Brain microvascular endothelial cell (primary cell): ENCODE measurements around the gene ZNF628.

Source experiments
- DNase-seq: peaks from one replicate; pipeline ENCODE4 v3.0.0-alpha.2; 2020
- H3K27ac ChIP-seq: fragments of 250-450 bp; sonication (Bioruptor Pico); 2 replicates; pipeline ENCODE4 v1.5.1; 2020; ENCODE audit warnings: mild to moderate bottlenecking, moderate library complexity
- H3K27me3 ChIP-seq: fragments of 250-450 bp; sonication (Bioruptor Pico); replicated peaks from 2 replicates; pipeline ENCODE4 v1.5.1; 2020; ENCODE audit warnings: mild to moderate bottlenecking
- H3K36me3 ChIP-seq: fragments of 250-450 bp; sonication (Bioruptor Pico); replicated peaks from 2 replicates; pipeline ENCODE4 v1.5.1; 2020; ENCODE audit warnings: mild to moderate bottlenecking
- H3K4me3 ChIP-seq: 2 replicates; pipeline ENCODE4 v1.5.1; 2011; ENCODE audit warnings: low read depth, mild to moderate bottlenecking, control low read depth, low read length, moderate library complexity
- CTCF ChIP-seq: IDR thresholded peaks from 2 replicates; pipeline ENCODE4 v1.5.1; 2011; ENCODE audit warnings: low read depth, mild to moderate bottlenecking, moderate library complexity, low read length, control low read depth, inconsistent platforms; ENCODE audit errors: missing control alignments
- in situ Hi-C: cut with HindIII; loops from 2 replicates; pipeline ENCODE4 v1.10.0; 2017; ENCODE audit warnings: low sequenced_read_pairs, low pct_ligation_motif_present

The ZNF628 gene

GRCh38 chr19:55508120-55508519 lies 31.7 kb downstream of the ZNF628 start:
- in situ Hi-C loops = no loop called here
- Histone ChIP-seq H3K36me3 (no peaks in the 10 kb centered on the region), H3K4me3 (no peak overlapping the region), H3K27me3 (no peaks in the 10 kb centered on the region), H3K27ac (no peak overlapping the region)
- no peak for DNase-seq
- no peak for TF ChIP-seq CTCF

- in situ Hi-C loops = no loop called here
- Histone ChIP-seq H3K4me3 (peak overlapping the region; percentile 48), H3K27ac (no peak overlapping the region), H3K27me3 (no peaks in the 10 kb centered on the region), H3K36me3 (no peaks in the 10 kb centered on the region)
- peak; percentile 98 for TF ChIP-seq CTCF
- peak; percentile 86 for DNase-seq
Measured at GRCh38 chr19:55516878-55517620, 40.6 kb downstream of the ZNF628 start.

- Histone ChIP-seq H3K27ac (no peak overlapping the region), H3K36me3 (no peaks in the 10 kb centered on the region), H3K27me3 (no peaks in the 10 kb centered on the region), H3K4me3 (no peak overlapping the region)
- no peak for TF ChIP-seq CTCF
- in situ Hi-C loops = no loop called here
- DNase-seq = peak; percentile 72
Measured at GRCh38 chr19:55519451-55520311, 43.3 kb downstream of the ZNF628 start.

GRCh38 chr19:55520691-55521292 lies 44.4 kb downstream of the ZNF628 start:
- Histone ChIP-seq H3K27me3 (no peaks in the 10 kb centered on the region), H3K27ac (no peak overlapping the region), H3K36me3 (no peaks in the 10 kb centered on the region), H3K4me3 (no peak overlapping the region)
- no peak for DNase-seq
- in situ Hi-C loops = no loop called here
- no peak for TF ChIP-seq CTCF

- TF ChIP-seq CTCF = no peak
- in situ Hi-C loops = no loop called here
- H3K27ac ChIP-seq = no peak overlapping the region
- H3K36me3 ChIP-seq = no peaks in the 10 kb centered on the region
- H3K27me3 ChIP-seq = no peaks in the 10 kb centered on the region
- H3K4me3 ChIP-seq = no peak overlapping the region
- DNase-seq = no peak
Measured at GRCh38 chr19:55525289-55526101, 49.1 kb downstream of the ZNF628 start.
